Trophoblast cell (in vitro differentiated cells and primary cell): ENCODE results near the gene PTGFRN.

Experiments used
- DNase-seq, 2 donors: peaks; one replicate each; pipeline ENCODE4 v3.0.0-alpha.2; 2016
- H2AFZ ChIP-seq: 2 replicates; pipeline ENCODE4 v1.6.1; 2013; ENCODE audit warnings: low read length, moderate library complexity, mild to moderate bottlenecking; ENCODE audit not compliant: insufficient read depth, poor library complexity
- H2AK5ac ChIP-seq: 2 replicates; pipeline ENCODE4 v1.6.1; 2013; ENCODE audit warnings: mild to moderate bottlenecking, low read length
- H2BK120ac ChIP-seq: 2 replicates; pipeline ENCODE4 v1.6.1; 2013; ENCODE audit warnings: low read length, mild to moderate bottlenecking, moderate library complexity; ENCODE audit not compliant: insufficient read depth, poor library complexity
- H2BK12ac ChIP-seq: 2 replicates; pipeline ENCODE4 v1.6.1; 2013; ENCODE audit warnings: mild to moderate bottlenecking, low read length, moderate library complexity
- H2BK5ac ChIP-seq: 2 replicates; pipeline ENCODE4 v1.6.1; 2013; ENCODE audit warnings: low read length, low read depth, moderate library complexity, mild to moderate bottlenecking; ENCODE audit not compliant: poor library complexity
- H3K14ac ChIP-seq: 2 replicates; pipeline ENCODE4 v1.6.1; 2013; ENCODE audit warnings: mild to moderate bottlenecking, low read length
- H3K18ac ChIP-seq: 2 replicates; pipeline ENCODE4 v1.6.1; 2013; ENCODE audit warnings: mild to moderate bottlenecking, low read length
- H3K23ac ChIP-seq: 2 replicates; pipeline ENCODE4 v1.6.1; 2013; ENCODE audit warnings: low read length
- H3K27ac ChIP-seq: 2 replicates; pipeline ENCODE4 v1.5.1; 2013; ENCODE audit warnings: low read depth, mild to moderate bottlenecking, inconsistent platforms, low read length, moderate library complexity
- H3K27me3 ChIP-seq: 2 replicates; pipeline ENCODE4 v1.6.1; 2013; ENCODE audit warnings: inconsistent platforms, mild to moderate bottlenecking, low read length, moderate library complexity; ENCODE audit not compliant: insufficient read depth
- H3K36me3 ChIP-seq, 2 experiments: 1 replicate in 1 of 2; 2 replicates in 1 of 2; pipeline ENCODE4 v1.6.1; 2013; ENCODE audit warnings: low read length in 2 of 2, mild to moderate bottlenecking in 2 of 2, moderate library complexity in 1 of 2; ENCODE audit not compliant: insufficient read depth in 2 of 2, control insufficient read depth in 1 of 2
- H3K4ac ChIP-seq: 2 replicates; pipeline ENCODE4 v1.6.1; 2013; ENCODE audit warnings: low read depth, mild to moderate bottlenecking, low read length, moderate library complexity
- H3K4me1 ChIP-seq, 2 experiments: 1 replicate in 1 of 2; 2 replicates in 1 of 2; pipeline ENCODE4 v1.6.1; 2013; ENCODE audit warnings: low read length in 2 of 2, mild to moderate bottlenecking in 2 of 2, moderate library complexity in 1 of 2; ENCODE audit not compliant: insufficient read depth in 2 of 2, control insufficient read depth in 1 of 2
- H3K4me2 ChIP-seq: 2 replicates; pipeline ENCODE4 v1.6.1; 2013; ENCODE audit warnings: inconsistent platforms, mild to moderate bottlenecking, low read length, moderate library complexity
- H3K4me3 ChIP-seq: 2 replicates; pipeline ENCODE4 v1.5.1; 2013; ENCODE audit warnings: mild to moderate bottlenecking, low read depth, low read length, inconsistent platforms
- H3K79me1 ChIP-seq: one replicate; pipeline ENCODE4 v1.6.1; 2013; ENCODE audit warnings: low read length
- H3K79me2 ChIP-seq: 2 replicates; pipeline ENCODE4 v1.6.1; 2013; ENCODE audit warnings: low read length, mild to moderate bottlenecking; ENCODE audit not compliant: control insufficient read depth, insufficient read depth, poor library complexity
- H3K9ac ChIP-seq: 2 replicates; pipeline ENCODE4 v1.6.1; 2013; ENCODE audit warnings: mild to moderate bottlenecking, low read length
- H3K9me3 ChIP-seq: 2 replicates; pipeline ENCODE4 v1.6.1; 2013; ENCODE audit warnings: low read depth, mild to moderate bottlenecking, control low read depth, inconsistent platforms, low read length; ENCODE audit not compliant: insufficient read depth
- H4K12ac ChIP-seq: 2 replicates; pipeline ENCODE4 v1.6.1; 2013; ENCODE audit warnings: low read depth, mild to moderate bottlenecking, low read length, moderate library complexity
- H4K8ac ChIP-seq: 2 replicates; pipeline ENCODE4 v1.6.1; 2013; ENCODE audit warnings: low read depth, mild to moderate bottlenecking, low read length, moderate library complexity
- H4K91ac ChIP-seq: one replicate; pipeline ENCODE4 v1.6.1; 2013; ENCODE audit warnings: low read depth, mild to moderate bottlenecking, low read length, moderate library complexity
- WGBS: extraction: QIAGEN DNeasy Blood & Tissue Kit; methylation state at CpG from one replicate; pipeline ENCODE4 v1.1.7; 2013; ENCODE audit warnings: missing lambda C conversion rate; ENCODE audit not compliant: insufficient read length, insufficient coverage; ENCODE audit errors: extremely low coverage; 5-methylcytosine and 5-hydroxymethylcytosine counted together

PTGFRN gene

GRCh38 chr1:117017062-117017461, 107.3 kb downstream of the PTGFRN start:
- no peaks in the 10 kb centered on the region for H3K79me2 ChIP-seq
- H3K9ac ChIP-seq: no peak overlapping the region
- H3K4ac ChIP-seq: no peak overlapping the region
- H4K91ac ChIP-seq: no peak overlapping the region
- H3K18ac ChIP-seq: no peak overlapping the region
- peaks cover 3% of the 10 kb centered on the region for H3K9me3 ChIP-seq
- no peak overlapping the region for H2AFZ ChIP-seq
- H3K27ac ChIP-seq: no peak overlapping the region
- H3K4me1 ChIP-seq: peaks cover 5 to 6% of the 10 kb centered on the region in 2 experiments
- H4K8ac ChIP-seq: no peak overlapping the region
- H3K79me1 ChIP-seq: no peaks in the 10 kb centered on the region
- no peak overlapping the region for H4K12ac ChIP-seq
- no peaks in the 10 kb centered on the region for H3K36me3 ChIP-seq
- no peak for DNase-seq
- H3K23ac ChIP-seq: peak overlapping the region; percentile 21
- H2BK12ac ChIP-seq: no peak overlapping the region
- no peak overlapping the region for H3K4me3 ChIP-seq
- H2AK5ac ChIP-seq: no peak overlapping the region
- no peak overlapping the region for H2BK120ac ChIP-seq
- no peak overlapping the region for H2BK5ac ChIP-seq
- no peaks in the 10 kb centered on the region for H3K27me3 ChIP-seq
- no CpG with 5 or more reads among the region's 4 CpGs for WGBS
- no peak overlapping the region for H3K4me2 ChIP-seq
- no peak overlapping the region for H3K14ac ChIP-seq

DNA sequence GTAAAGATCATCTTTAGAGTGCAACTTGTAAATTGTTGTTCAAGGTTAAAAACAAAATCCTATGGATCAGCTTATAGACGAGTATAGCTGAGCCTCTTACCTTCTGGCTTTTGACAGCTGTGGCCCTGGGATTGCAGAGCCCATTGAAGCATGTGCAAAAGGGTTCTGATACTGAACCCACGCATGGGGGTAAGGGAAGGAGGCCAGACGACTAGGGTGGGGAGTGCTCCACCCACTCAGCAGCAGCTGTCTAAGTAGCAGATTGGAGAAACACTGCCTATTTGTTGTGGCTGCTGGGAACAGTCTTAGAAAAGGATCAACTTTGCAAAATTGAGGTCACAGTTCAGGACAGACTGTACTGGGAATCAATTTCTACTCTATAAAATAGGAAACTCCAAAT, 107.9 kb downstream of the PTGFRN start:
- no peak overlapping the region for H3K18ac ChIP-seq
- no peak overlapping the region for H3K23ac ChIP-seq
- H3K9ac ChIP-seq: no peak overlapping the region
- H4K91ac ChIP-seq: no peak overlapping the region
- H3K14ac ChIP-seq: no peak overlapping the region
- H4K12ac ChIP-seq: no peak overlapping the region
- H4K8ac ChIP-seq: no peak overlapping the region
- no peak for DNase-seq
- no peak overlapping the region for H3K27ac ChIP-seq
- no peak overlapping the region for H3K4ac ChIP-seq
- no peaks in the 10 kb centered on the region for H3K27me3 ChIP-seq
- H3K79me1 ChIP-seq: no peaks in the 10 kb centered on the region
- H3K4me3 ChIP-seq: no peak overlapping the region
- H3K4me2 ChIP-seq: no peak overlapping the region
- no peak overlapping the region for H2BK5ac ChIP-seq
- H3K9me3 ChIP-seq: peaks cover 3% of the 10 kb centered on the region
- H2BK120ac ChIP-seq: no peak overlapping the region
- no CpG with 5 or more reads among the region's 3 CpGs for WGBS
- no peak overlapping the region for H2BK12ac ChIP-seq
- no peak overlapping the region for H2AFZ ChIP-seq
- no peak overlapping the region for H2AK5ac ChIP-seq
- no peaks in the 10 kb centered on the region for H3K36me3 ChIP-seq
- no peaks in the 10 kb centered on the region for H3K79me2 ChIP-seq
- peaks cover 5 to 6% of the 10 kb centered on the region in 2 experiments for H3K4me1 ChIP-seq

DNA sequence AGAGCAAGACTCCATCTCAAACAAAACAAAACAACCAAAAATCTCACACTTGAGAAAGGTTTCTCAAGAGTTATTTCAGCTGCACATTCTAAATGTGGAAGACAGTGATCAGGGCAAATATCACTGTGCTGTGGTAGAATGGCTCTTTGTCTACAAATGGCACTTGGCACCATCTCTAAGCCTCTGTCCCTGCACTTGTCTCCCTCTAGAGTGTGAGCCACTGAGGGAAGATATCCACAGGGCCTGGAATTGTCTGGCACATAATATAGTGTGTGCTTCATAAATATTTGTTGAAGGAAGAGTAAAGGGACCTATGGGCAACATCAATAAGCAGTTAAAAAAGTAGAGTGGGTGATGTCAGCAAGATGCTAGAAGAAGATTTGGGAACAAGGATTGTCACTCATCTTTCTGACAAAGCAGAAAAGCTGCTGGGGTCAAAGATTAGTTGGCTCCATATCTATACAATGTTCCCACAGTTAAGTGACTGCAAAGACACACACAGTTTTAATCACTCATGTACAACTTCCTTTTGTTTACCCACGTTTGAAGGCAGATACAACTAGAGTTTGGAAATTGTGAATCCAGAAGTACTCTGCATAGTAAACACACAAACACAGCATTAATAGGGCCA, 110.9 kb downstream of the PTGFRN start:
- Histone ChIP-seq H3K9me3 (peaks cover 3% of the 10 kb centered on the region), H3K4me3 (no peak overlapping the region), H3K9ac (no peak overlapping the region), H3K79me1 (no peaks in the 10 kb centered on the region), H3K18ac (no peak overlapping the region), H3K4me1 (no peaks in the 10 kb centered on the region), H3K4ac (no peak overlapping the region), H3K27ac (no peak overlapping the region), H2BK12ac (no peak overlapping the region), H3K79me2 (no peaks in the 10 kb centered on the region), H4K12ac (no peak overlapping the region), H4K8ac (no peak overlapping the region), H2AK5ac (no peak overlapping the region), H3K27me3 (no peaks in the 10 kb centered on the region), H3K36me3 (no peaks in the 10 kb centered on the region), H4K91ac (no peak overlapping the region), H3K4me2 (no peak overlapping the region), H3K23ac (no peak overlapping the region), H2AFZ (no peak overlapping the region), H2BK120ac (no peak overlapping the region), H3K14ac (no peak overlapping the region), H2BK5ac (no peak overlapping the region)
- no CpG with 5 or more reads among the region's 1 CpG for WGBS
- DNase-seq: no peak

- Histone ChIP-seq H3K23ac (no peak overlapping the region), H3K36me3 (no peaks in the 10 kb centered on the region), H4K91ac (no peak overlapping the region), H3K9me3 (peaks cover 1% of the 10 kb centered on the region), H3K18ac (no peak overlapping the region), H3K4ac (no peak overlapping the region), H3K14ac (no peak overlapping the region), H2AFZ (no peak overlapping the region), H3K4me1 (peaks cover 0 to 4% of the 10 kb centered on the region in 2 experiments), H3K79me2 (no peaks in the 10 kb centered on the region), H4K8ac (no peak overlapping the region), H2BK5ac (no peak overlapping the region), H3K9ac (no peak overlapping the region), H2AK5ac (no peak overlapping the region), H3K27ac (no peak overlapping the region), H2BK120ac (no peak overlapping the region), H4K12ac (no peak overlapping the region), H3K4me2 (no peak overlapping the region), H3K79me1 (no peaks in the 10 kb centered on the region), H3K4me3 (no peak overlapping the region), H3K27me3 (no peaks in the 10 kb centered on the region), H2BK12ac (no peak overlapping the region)
- DNase-seq: no peak
- WGBS: no CpG with 5 or more reads among the region's 3 CpGs
These were observed 112.4 kb downstream of the PTGFRN start for GRCh38 chr1:117022114-117022513.
